Memory B cell (primary cell): ENCODE data around the gene TTLL11.
"Not testable (repeated sequence)": the region's sequence is repeated elsewhere in the genome, so short reads cannot be mapped to it uniquely, and the experiment has no call there.

Source experiments
- ATAC-seq: fragments of 150-1000 bp; cut with Tn5 transposase; 2 replicates; pipeline ENCODE4 v1.10.0; 2021; ENCODE audit warnings: low read depth, mild to moderate bottlenecking, moderate library complexity
- DNase-seq, 2 donors: peaks; one replicate each; pipeline ENCODE4 v3.0.0; 2022; ENCODE audit warnings: low spot score in 2 of 2
- H3K27ac Mint-ChIP-seq: one replicate; pipeline ENCODE4 v1.8.0; 2022; ENCODE audit warnings: mild to moderate bottlenecking, moderate library complexity, mixed read lengths
- H3K27me3 Mint-ChIP-seq: one replicate; pipeline ENCODE4 v1.8.0; 2022; ENCODE audit warnings: mixed read lengths
- H3K36me3 Mint-ChIP-seq: one replicate; pipeline ENCODE4 v1.8.0; 2022; ENCODE audit warnings: mild to moderate bottlenecking, mixed read lengths
- H3K4me1 Mint-ChIP-seq: one replicate; pipeline ENCODE4 v1.8.0; 2022; ENCODE audit warnings: mixed read lengths
- H3K4me3 Mint-ChIP-seq: one replicate; pipeline ENCODE4 v1.8.0; 2022; ENCODE audit warnings: mild to moderate bottlenecking, moderate library complexity, mixed read lengths
- H3K9me3 Mint-ChIP-seq: one replicate; pipeline ENCODE4 v1.8.0; 2022; ENCODE audit warnings: mixed read lengths

TTLL11 gene

DNA sequence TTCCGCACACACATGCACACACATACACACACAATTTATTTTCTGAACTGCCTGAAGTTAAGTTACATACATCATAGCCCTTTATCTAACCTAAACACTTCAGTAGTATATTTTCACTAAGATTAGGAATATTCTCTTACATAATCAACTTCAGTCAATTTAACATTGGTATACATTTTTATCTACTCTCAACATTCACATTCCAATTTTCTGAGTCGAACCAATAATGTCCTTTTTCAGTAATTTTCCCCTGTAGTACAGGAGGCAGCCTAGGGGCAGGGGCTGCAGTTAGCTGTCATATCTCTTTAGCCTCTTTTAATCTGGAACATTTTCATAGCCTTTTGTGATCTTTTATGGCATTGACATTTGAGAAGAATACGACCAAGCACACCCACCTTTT, 291.5 kb downstream of the TTLL11 start:
- peaks cover 4% of the 10 kb centered on the region for H3K36me3 Mint-ChIP-seq
- H3K27ac Mint-ChIP-seq, result no peak overlapping the region
- H3K4me1 Mint-ChIP-seq, result no peaks in the 10 kb centered on the region
- ATAC-seq (no peak), DNase-seq (no peak)
- H3K4me3 Mint-ChIP-seq, result no peak overlapping the region
- peaks cover 8% of the 10 kb centered on the region for H3K27me3 Mint-ChIP-seq
- peaks cover 6% of the 10 kb centered on the region for H3K9me3 Mint-ChIP-seq

DNA sequence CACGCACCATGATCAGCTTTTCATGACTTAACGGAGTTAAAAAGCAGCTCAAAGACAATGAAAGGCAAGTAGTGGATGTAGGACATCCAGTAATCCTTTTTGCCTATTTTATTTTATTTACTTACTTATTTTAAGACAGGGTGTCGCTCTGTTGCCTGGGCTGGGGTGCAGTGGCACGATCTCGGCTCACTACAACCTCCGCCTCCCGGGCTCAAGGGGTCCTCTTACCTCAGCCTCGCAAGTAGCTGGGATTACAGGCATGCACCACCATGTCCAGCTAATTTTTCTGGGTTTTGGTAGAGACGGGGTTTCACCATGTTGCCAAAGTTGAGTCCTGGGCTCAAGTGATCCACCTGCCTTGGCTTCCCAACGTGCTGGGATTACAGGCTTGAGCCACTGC, 292.7 kb downstream of the TTLL11 start:
- Mint-ChIP-seq H3K36me3 (peaks cover 4% of the 10 kb centered on the region), H3K4me3 (no peak overlapping the region), H3K4me1 (no peaks in the 10 kb centered on the region), H3K27ac (no peak overlapping the region), H3K27me3 (peaks cover 8% of the 10 kb centered on the region), H3K9me3 (peaks cover 6% of the 10 kb centered on the region)
- DNase-seq, result no peak
- no peak for ATAC-seq

DNA sequence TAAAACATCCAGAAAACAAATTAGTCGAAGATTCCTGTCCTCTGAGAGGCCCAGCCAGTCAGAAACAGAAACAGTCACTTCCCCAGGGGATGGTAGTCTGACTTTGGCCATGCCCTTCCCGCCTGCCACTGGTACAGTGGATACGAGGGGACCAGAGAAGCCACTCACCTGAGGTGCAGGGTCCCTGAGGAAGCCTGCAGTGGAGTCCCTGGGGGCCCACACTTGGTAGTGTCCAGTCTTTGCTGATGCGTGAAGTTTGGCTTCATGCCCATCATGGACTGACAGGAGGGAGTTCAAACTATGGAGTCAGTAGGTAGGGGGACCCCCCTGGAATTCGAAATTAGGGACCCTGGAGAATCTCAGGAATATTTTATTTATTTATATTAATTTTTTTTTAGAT, 294.2 kb downstream of the TTLL11 start:
- Mint-ChIP-seq H3K27ac (no peak overlapping the region), H3K36me3 (peaks cover under 1% of the 10 kb centered on the region), H3K4me3 (no peak overlapping the region), H3K4me1 (no peaks in the 10 kb centered on the region), H3K27me3 (peaks cover 8% of the 10 kb centered on the region), H3K9me3 (peaks cover under 1% of the 10 kb centered on the region)
- ATAC-seq (no peak), DNase-seq (no peak)

DNA sequence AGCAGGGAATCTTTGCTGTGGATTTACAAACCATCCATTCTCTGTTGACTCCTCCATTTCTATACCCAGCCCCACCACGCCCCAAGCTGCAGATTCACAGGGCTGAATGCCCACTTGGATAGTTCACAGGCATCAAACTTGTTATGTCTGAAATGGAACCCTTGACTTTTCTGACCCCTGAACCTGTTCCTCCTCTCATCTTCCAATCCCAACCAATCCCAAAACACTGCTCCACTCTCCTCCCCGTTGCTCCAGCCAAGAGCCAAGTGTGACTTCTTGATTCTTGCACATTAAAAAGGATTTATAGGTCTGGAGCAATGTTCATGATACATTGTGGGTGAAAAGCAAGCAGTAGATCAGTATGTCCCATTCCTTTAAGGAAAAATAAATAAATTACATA, 296.0 kb downstream of the TTLL11 start:
- Mint-ChIP-seq H3K27ac (no peak overlapping the region), H3K36me3 (no peaks in the 10 kb centered on the region), H3K4me1 (no peaks in the 10 kb centered on the region), H3K4me3 (no peak overlapping the region), H3K9me3 (no peaks in the 10 kb centered on the region), H3K27me3 (peaks cover 6% of the 10 kb centered on the region)
- ATAC-seq, result no peak
- no peak for DNase-seq

DNA sequence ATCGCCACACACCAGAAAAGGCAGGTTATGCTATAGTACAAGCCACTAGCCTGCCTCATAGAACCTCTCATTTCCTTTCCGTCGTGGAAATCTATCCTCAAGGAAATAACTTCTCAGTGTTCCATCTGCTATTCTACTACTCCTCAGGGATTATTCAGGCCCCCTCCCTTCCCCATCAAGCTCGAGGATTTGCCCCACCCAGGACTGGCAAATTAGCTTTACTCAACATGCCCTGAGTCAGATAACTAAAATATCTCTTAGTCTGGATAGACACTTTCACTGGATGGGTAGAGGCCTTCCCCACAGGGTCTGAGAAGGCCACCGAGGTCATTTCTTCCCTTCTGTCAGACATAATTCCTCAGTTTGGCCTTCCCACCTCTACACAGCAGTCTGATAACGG, 298.8 kb downstream of the TTLL11 start:
- H3K36me3 Mint-ChIP-seq, H3K4me1 Mint-ChIP-seq, H3K4me3 Mint-ChIP-seq, DNase-seq, ATAC-seq, H3K9me3 Mint-ChIP-seq, H3K27me3 Mint-ChIP-seq, H3K27ac Mint-ChIP-seq: not testable (repeated sequence)

DNA sequence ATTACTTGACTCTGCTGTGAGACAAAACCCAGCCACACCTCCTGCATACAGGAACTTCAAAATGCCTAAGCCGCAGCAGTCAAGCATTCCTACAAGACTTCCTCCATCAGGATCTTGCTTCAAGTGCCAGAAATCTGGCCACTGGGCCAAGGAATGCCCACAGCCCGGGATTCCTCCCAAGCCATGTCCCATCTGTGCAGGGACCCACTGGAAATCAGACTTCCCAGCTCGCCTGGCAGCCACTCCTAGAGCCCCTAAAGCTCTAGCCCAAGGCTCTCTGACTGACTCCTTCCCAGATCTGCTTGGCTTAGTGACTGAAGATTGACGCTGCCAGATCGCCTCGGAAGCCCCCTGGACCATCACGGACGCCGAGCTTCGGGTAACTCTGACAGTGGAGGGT, 300.6 kb downstream of the TTLL11 start:
- not testable (repeated sequence) for H3K9me3 Mint-ChIP-seq, H3K27ac Mint-ChIP-seq, H3K36me3 Mint-ChIP-seq, DNase-seq, H3K4me1 Mint-ChIP-seq, ATAC-seq, H3K4me3 Mint-ChIP-seq
- H3K27me3 Mint-ChIP-seq, result peaks cover 14% of the 10 kb centered on the region

DNA sequence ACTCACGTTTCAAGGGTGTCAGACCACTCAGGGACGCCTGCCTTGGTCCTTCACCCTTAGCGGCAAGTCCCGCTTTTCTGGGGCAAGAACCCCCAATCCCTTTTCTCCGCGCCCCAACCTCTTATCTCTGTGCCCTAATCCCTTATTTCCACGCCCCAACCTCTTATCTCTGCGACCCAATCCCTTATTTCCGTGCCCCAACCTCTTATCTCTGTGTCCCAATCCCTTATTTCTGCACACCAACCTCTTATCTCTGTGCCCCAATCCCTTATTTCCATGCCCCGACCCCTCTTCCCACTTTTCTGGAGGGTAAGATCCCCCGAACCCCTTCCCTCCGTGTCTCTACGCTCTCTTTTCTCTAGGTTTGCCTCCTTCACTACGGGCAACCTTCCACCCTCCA, 302.3 kb downstream of the TTLL11 start:
- Mint-ChIP-seq H3K27ac (no peak overlapping the region), H3K27me3 (peaks cover 20% of the 10 kb centered on the region), H3K4me1 (no peaks in the 10 kb centered on the region), H3K9me3 (no peaks in the 10 kb centered on the region), H3K4me3 (no peak overlapping the region), H3K36me3 (no peaks in the 10 kb centered on the region)
- DNase-seq, result no peak
- ATAC-seq, result no peak

DNA sequence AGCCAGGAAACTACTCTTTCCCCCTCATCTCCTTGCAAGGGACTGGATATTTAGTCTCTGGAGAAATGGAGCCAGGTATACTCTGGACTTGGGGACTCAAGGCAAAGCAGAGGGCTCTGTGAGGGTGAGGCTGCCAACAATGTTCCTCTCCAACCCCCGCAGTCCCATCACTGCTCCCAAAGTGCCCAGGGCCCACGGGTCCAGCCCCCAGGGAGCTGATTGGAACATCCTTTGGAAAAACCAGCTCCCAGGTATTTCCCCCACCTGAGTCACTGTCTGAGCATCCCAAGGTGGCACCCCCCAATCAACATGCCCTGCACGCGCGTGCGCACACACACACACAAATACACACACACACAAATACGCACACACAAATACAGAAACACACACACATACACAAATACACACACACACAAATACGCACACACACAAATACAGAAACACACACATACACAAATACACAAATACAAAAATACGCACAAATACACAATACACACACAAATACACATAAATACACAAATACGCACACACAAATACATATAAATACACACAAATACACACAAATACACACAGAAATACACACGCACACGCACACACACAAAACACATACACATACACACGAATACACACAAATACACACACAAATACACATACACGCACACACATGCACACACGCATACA, 304.3 kb downstream of the TTLL11 start:
- ATAC-seq (no peak), DNase-seq (no peak)
- H3K27me3 Mint-ChIP-seq, result peaks cover 20% of the 10 kb centered on the region
- no peaks in the 10 kb centered on the region for H3K36me3 Mint-ChIP-seq
- peaks cover under 1% of the 10 kb centered on the region for H3K4me1 Mint-ChIP-seq
- H3K9me3 Mint-ChIP-seq, result no peaks in the 10 kb centered on the region
- no peak overlapping the region for H3K27ac Mint-ChIP-seq
- no peak overlapping the region for H3K4me3 Mint-ChIP-seq

DNA sequence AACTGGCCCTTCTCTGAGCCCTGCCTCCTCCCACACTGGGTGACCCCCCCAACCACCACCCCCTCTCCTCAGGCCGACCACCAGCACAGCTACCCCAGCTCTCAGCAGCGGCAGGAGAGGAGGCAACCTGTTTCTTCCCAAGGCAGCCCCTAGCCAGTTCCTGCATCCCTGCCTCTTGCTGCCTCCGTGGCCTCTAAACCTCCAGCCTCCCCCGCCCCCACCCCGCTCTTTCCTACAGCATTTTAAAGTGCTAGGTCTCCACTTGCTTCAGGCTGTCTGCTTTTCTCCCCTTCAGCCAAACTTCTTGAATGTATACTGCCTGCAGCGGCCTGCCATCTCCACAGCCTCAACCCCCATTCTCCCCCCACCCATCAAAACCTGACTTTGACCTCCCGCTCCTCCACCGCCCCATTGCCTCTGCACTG, 306.1 kb downstream of the TTLL11 start:
- ATAC-seq (no peak), DNase-seq (no peak)
- no peaks in the 10 kb centered on the region for H3K9me3 Mint-ChIP-seq
- peaks cover 2% of the 10 kb centered on the region for H3K36me3 Mint-ChIP-seq
- H3K27me3 Mint-ChIP-seq, result peaks cover 22% of the 10 kb centered on the region
- H3K4me3 Mint-ChIP-seq, result no peak overlapping the region
- no peak overlapping the region for H3K27ac Mint-ChIP-seq
- peaks cover 3% of the 10 kb centered on the region for H3K4me1 Mint-ChIP-seq

DNA sequence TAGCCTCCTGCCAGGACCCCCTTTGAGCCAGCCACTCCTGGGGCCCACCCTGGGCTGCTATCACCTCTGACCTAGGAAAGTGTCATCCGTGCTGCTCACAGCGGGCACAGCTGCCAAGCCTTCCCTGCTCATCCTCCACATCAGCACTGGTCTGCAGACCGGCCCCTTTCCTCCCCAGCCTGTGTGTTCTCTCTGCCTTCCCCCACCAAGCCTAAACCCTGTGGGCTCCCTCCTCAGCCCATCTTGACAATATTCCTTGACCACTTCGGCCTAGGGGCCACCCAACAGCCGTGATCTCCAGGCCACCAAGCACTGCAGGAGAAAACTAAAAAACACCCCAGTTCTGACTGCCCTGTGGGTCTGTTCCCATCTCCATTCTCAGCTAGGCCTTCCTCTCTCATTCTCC, 306.6 kb downstream of the TTLL11 start:
- no peak for DNase-seq
- peaks cover 3% of the 10 kb centered on the region for H3K4me1 Mint-ChIP-seq
- no peak for ATAC-seq
- H3K4me3 Mint-ChIP-seq, result no peak overlapping the region
- peaks cover 21% of the 10 kb centered on the region for H3K27me3 Mint-ChIP-seq
- no peaks in the 10 kb centered on the region for H3K9me3 Mint-ChIP-seq
- peaks cover 2% of the 10 kb centered on the region for H3K36me3 Mint-ChIP-seq
- H3K27ac Mint-ChIP-seq, result no peak overlapping the region

DNA sequence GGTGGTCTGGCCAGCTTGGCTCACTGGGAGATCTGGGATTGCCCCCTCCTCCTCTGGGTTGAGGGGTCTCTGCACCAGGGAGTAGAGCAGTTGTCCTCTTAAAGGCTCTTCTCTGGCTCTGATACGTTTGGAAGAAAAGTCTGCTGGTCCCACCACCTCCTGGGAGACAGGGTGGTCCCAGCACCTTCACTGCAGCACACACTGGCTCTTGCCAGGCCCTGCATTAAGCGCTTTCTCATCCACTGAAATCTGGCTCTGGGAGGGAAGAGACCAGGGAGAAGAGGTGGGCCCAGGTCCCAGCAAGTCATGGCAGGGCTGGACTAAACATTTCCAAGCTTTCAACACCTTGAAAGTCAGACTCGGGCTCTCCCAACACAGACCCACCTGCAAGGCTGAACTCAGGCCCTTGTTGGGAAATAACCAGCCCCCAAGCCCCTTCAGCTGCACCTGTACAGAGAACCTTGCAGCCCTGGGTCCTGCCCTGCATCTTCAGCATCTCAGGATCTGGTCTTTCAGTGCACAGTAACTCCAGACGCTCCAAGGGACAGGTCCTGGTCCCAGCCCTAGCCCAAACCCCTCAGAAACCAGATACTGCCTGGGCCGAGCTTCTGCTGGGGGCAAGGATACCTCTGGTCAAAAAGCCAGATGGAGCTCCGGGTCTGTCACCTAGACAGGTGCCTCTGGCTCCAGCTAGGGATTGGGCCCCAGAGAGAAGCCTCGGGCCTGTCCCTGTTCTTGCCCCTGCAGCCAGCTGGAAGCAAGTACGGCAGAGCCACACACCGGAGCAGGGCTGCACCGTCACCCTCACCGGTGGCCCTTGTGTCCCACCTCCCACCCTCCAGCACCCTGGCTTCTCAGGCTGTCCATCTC, 307.2 kb downstream of the TTLL11 start:
- Mint-ChIP-seq H3K4me3 (no peak overlapping the region), H3K27me3 (peaks cover 20% of the 10 kb centered on the region), H3K4me1 (peaks cover 3% of the 10 kb centered on the region), H3K27ac (no peak overlapping the region), H3K36me3 (peaks cover 2% of the 10 kb centered on the region), H3K9me3 (no peaks in the 10 kb centered on the region)
- DNase-seq, result no peak
- ATAC-seq, result no peak

DNA sequence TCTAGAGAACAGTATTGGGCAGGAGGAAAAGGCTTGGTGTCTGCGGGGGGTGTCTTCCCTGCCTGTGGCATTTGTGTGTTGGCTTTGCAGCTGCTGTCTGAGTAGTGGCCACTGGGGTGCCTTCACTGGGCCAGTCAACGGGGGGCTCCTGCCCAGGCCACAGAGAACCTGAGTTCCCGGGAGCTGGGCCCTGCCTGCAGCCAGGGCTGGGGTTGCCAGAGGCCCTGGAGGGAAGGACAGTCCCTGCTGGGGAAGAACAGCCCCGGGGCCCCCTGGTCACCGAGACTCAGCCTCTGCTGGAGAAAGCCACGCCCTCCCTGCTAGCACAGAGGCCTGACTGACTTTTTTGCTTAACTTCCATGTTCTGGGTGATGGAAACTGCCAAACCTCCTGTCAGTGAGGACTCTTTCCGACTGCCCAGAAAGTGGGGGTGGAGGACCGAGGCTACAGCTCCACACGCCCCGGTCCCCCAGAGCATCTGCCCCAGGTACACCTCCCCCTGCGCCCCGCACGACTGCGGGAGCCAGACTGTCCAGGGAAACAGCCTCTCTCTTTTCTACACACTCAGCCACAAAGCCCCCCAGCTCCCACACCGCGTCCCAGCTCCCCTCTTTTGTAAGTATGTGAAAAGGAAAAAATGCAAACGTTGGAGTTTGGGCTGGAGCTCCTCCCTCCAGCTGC, 308.2 kb downstream of the TTLL11 start:
- no peak for ATAC-seq
- peaks cover 5% of the 10 kb centered on the region for H3K4me1 Mint-ChIP-seq
- H3K27me3 Mint-ChIP-seq, result peaks cover 25% of the 10 kb centered on the region
- H3K4me3 Mint-ChIP-seq, result no peak overlapping the region
- H3K27ac Mint-ChIP-seq, result no peak overlapping the region
- peaks cover 2% of the 10 kb centered on the region for H3K36me3 Mint-ChIP-seq
- no peaks in the 10 kb centered on the region for H3K9me3 Mint-ChIP-seq
- no peak for DNase-seq

DNA sequence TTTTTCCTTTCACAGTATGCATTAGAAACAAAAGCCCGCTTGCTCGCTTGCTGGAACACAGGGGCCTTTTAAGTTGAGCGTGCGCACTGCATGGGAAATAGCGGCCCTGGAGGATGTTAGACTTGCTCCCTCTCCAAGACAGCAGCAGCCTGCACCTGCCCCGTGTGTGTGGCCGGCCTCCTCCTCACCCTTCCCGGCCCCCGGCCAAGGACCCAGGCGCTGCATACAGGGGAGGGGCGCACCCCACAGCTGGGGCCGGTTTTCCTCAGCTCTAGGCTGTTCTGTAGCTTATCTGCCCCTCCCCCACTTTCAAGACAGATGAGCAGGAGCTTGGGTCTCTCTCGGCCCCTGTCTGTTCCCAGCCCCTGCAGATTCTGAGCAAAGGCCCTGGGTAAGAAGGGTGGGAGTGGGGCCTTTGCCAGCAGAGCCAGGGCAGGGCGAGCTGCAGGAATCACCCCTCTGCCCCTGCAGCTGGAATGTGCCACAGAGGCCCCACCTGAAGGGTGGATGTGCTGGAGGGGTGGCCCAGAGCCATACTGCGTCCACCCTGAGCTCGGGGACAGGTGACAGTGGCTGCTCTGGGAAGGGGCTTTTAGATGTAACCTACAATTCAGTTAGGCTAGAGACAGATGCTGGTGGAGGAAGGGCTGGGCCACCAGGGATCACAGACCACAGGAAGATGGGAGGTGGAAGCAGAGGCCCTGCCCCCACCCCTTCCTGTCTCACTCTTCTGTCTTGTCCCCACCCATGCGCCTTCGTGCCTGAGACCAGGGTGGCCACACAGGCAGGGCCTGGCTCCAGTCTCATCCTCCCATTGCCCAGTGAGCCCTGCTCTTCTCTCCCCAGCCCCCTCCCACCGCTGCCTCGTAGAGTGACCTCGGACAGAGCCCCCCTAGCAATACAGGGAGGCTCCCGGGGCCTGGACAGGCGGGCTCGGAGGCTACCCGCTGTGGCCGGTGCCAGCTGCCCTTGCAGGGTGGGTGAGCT, 309.3 kb downstream of the TTLL11 start:
- Mint-ChIP-seq H3K27ac (no peak overlapping the region), H3K27me3 (peaks cover 22% of the 10 kb centered on the region), H3K4me3 (no peak overlapping the region), H3K4me1 (peaks cover 8% of the 10 kb centered on the region), H3K36me3 (peaks cover 4% of the 10 kb centered on the region), H3K9me3 (peaks cover 2% of the 10 kb centered on the region)
- no peak for DNase-seq
- ATAC-seq, result no peak
